RWPE1 (cell line): ENCODE measurements around the gene PLCG1.

Experiments
- CTCF ChIA-PET: fragments of 350-600 bp; sonication (Branson Sonifier 250); formaldehyde crosslinking; extraction: SDS; loops from one replicate; lab custom pipeline; 2021; lab: Yijun Ruan, JAX
- POLR2A ChIA-PET: fragments of 400-600 bp; formaldehyde crosslinking; extraction: SDS; loops from one replicate; lab custom pipeline; 2020; ENCODE audit warnings: antibody characterized with exemption; ENCODE audit not compliant: low non-redundant PET; lab: Yijun Ruan, JAX
- DNase-seq: peaks from one replicate; pipeline ENCODE4 v3.0.0; 2012; ENCODE audit warnings: low spot score
- H3K27ac ChIP-seq: fragments of 450-650 bp; 2 replicates; pipeline ENCODE4 v1.5.1; 2017
- CTCF ChIP-seq: fragments of 450-650 bp; conservative IDR thresholded peaks from 2 replicates; pipeline ENCODE4 v1.5.1; 2017; ENCODE audit warnings: low read depth, mild to moderate bottlenecking

The PLCG1 gene

GRCh38 chr20:41218466-41218865 is 81.1 kb downstream of the PLCG1 start:
- no peak for TF ChIP-seq CTCF
- POLR2A ChIA-PET: no interaction called here
- no peak for DNase-seq
- no peak overlapping the region for H3K27ac ChIP-seq
- CTCF ChIA-PET: interaction anchor here (0.6 kb wide), 1 partner anchor 16 kb away, joined by 3 read pairs; no protein-coding TSS in a partner anchor

- CTCF ChIA-PET: interaction anchor here (0.7 to 1.6 kb wide), 5 partner anchors 13 to 557 kb away, joined by 3 to 7 read pairs (median 4); no protein-coding TSS in a partner anchor
- POLR2A ChIA-PET: no interaction called here
- DNase-seq: no peak
These were observed 82.5 kb downstream of the PLCG1 start for GRCh38 chr20:41219824-41220223.

GRCh38 chr20:41221614-41222218 is 84.4 kb downstream of the PLCG1 start:
- H3K27ac ChIP-seq: no peak overlapping the region
- TF ChIP-seq CTCF: no peak
- CTCF ChIA-PET: no interaction called here
- POLR2A ChIA-PET: no interaction called here
- no peak for DNase-seq

More at GRCh38 chr20:41219824-41220223, 82.5 kb downstream of the PLCG1 start:
- no peak for TF ChIP-seq CTCF
- no peak overlapping the region for H3K27ac ChIP-seq

- TF ChIP-seq CTCF: no peak
- ChIA-PET CTCF (interaction anchor here (0.6 kb wide), 1 partner anchor 33 kb away, joined by 3 read pairs; no protein-coding TSS in a partner anchor), POLR2A (no interaction called here)
- no peak for DNase-seq
- no peak overlapping the region for H3K27ac ChIP-seq
These were observed 85.0 kb downstream of the PLCG1 start for GRCh38 chr20:41222296-41222695.

GRCh38 chr20:41222703-41223102 is 85.4 kb downstream of the PLCG1 start:
- DNase-seq: no peak
- POLR2A ChIA-PET: no interaction called here
- no peak for TF ChIP-seq CTCF
- CTCF ChIA-PET: interaction anchor here (0.6 to 1.7 kb wide), 3 partner anchors 33 to 117 kb away, joined by 3 to 8 read pairs (median 3); partner anchors contain the start of gene LPIN3
- H3K27ac ChIP-seq: no peak overlapping the region

GRCh38 chr20:41223112-41223511 is 85.8 kb downstream of the PLCG1 start:
- H3K27ac ChIP-seq: no peak overlapping the region
- ChIA-PET POLR2A (no interaction called here), CTCF (interaction anchor here (0.6 to 2.2 kb wide), 4 partner anchors 50 to 117 kb away, joined by 3 to 10 read pairs (median 6); partner anchors contain the start of gene LPIN3)
- DNase-seq: no peak
- no peak for TF ChIP-seq CTCF
